Measurements from ENCODE around the gene ASCC1. TPM values are rescaled to one million over a fixed set of nuclear protein-coding genes. Genes with fewer than 3 reads are reported as not detected.
A peak's percentile ranks its signal among the peaks of the same experiment; 100 is the strongest.

Gene ASCC1
- total RNA-seq, 1 experiment from 2014 or later: 16.5 TPM

DNA sequence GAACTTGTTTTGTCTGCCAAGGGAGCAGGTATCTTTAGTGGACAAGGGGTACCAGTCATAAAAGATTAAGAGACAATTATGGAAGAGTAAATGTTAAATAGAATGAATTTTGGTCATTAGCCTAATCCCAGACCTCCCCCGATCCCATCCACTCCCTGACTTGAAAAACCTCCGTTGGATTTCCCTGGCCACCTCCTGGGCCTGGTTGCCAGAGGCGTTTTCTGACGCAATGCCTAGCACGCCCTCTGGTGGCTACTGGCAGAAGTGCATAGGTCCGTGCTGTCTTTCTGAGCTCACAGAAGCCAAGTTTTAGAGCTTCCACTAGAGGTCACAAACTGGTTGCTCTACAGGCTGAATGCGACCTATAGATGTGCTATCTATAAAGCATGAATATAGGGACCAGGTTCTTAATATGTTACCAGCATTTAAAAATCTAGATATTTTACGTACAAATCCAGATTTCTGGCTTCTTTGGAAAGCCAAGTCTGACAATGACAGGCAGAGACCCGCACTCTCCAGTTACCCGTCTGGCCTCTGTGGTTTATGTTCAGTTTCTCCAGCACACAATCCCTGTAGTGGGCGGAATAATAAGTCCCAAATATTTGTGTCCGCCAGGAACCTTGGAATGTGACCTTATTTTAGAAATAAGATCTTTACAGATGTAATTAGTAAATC is 167.5 kb downstream of the ASCC1 start:
- DNase-seq (ENCODE audit: low read depth): peak; percentile 85

Other genes starting within 250 kb of the ASCC1 start
- gene SPOCK2, start 127.7 kb downstream of the ASCC1 start, total RNA-seq (2014; rRNA removed; shearing (Covaris generic)): 0.29 TPM in 1 of 2 replicates, not detected in the other
- 27.2 and 48.3 TPM in 2 replicates for gene ANAPC16, start 264 bp downstream of the ASCC1 start, total RNA-seq (2014; rRNA removed; shearing (Covaris generic))
- 12.8 and 14.5 TPM in 2 replicates for gene DDIT4, start 57.6 kb upstream of the ASCC1 start, total RNA-seq (2014; rRNA removed; shearing (Covaris generic))
- gene DNAJB12, start 138.6 kb upstream of the ASCC1 start, total RNA-seq (2014; rRNA removed; shearing (Covaris generic)): 16.9 and 20.2 TPM in 2 replicates